OCI-LY1 (cell line): ENCODE results near the gene AK4.

Experiments used
- EZH2 ChIP-seq: fragments of 200-600 bp; sonication (generic), shearing (Covaris generic); IDR thresholded peaks from 2 replicates; pipeline ENCODE4 v1.8.0; 2017; ENCODE audit warnings: borderline replicate concordance, mixed run types, mild to moderate bottlenecking, antibody characterized with exemption, low read length, moderate library complexity, mixed read lengths
- TF ChIP-seq, protein P1 (sequence below): fragments of 200-600 bp; sonication (generic), shearing (Covaris generic); IDR thresholded peaks from 2 replicates; pipeline ENCODE4 v1.5.1; 2017; ENCODE audit warnings: mild to moderate bottlenecking, antibody characterized with exemption, low read length, moderate library complexity, mixed read lengths

DNA sequence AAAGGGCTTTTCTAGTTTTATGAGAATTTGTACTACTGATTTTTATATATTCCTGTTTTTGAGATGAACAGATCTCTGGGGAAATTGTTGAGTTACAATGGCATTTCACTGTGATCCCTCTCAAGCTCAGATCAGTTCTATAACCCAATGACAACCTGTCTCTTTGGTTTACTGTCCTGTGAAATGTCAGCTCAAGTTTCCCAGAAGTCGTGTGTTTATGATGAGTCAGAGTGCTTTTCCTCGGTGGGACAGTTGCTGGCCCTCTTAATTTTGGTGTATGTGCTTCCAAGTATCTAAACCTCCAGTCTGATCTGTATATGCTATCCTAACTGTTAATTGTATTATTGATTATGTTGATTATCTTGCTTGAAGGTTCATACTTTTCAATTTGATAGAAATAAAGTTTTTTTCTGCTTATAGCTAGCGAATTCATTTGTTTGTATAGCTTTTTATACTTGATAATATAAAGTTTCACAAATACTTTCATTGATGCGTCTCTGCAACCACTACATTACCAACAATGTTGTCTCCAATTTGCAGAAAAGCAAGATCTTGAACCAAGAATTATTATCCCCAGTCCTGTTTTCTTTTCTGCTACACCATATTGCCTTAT lies 83.8 kb downstream of the AK4 start:
- no peak for TF ChIP-seq EZH2
- TF ChIP-seq, protein P1, sequence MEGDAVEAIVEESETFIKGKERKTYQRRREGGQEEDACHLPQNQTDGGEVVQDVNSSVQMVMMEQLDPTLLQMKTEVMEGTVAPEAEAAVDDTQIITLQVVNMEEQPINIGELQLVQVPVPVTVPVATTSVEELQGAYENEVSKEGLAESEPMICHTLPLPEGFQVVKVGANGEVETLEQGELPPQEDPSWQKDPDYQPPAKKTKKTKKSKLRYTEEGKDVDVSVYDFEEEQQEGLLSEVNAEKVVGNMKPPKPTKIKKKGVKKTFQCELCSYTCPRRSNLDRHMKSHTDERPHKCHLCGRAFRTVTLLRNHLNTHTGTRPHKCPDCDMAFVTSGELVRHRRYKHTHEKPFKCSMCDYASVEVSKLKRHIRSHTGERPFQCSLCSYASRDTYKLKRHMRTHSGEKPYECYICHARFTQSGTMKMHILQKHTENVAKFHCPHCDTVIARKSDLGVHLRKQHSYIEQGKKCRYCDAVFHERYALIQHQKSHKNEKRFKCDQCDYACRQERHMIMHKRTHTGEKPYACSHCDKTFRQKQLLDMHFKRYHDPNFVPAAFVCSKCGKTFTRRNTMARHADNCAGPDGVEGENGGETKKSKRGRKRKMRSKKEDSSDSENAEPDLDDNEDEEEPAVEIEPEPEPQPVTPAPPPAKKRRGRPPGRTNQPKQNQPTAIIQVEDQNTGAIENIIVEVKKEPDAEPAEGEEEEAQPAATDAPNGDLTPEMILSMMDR, result no peak
